HL-60 (cell line): ENCODE measurements around the gene ASS1.

Experiments
- DNase-seq, 2 experiments: peaks; one replicate each; pipeline ENCODE4 v3.0.0-alpha.2; 2010 to 2020; ENCODE audit warnings: low read depth in 1 of 2, low spot score in 1 of 2
- H3K27ac ChIP-seq: fragments of 250-450 bp; sonication (Bioruptor Pico); replicated peaks from 2 replicates; pipeline ENCODE4 v1.5.1; 2020; ENCODE audit warnings: mild to moderate bottlenecking, moderate library complexity
- H3K27me3 ChIP-seq: fragments of 250-450 bp; sonication (Bioruptor Pico); 2 replicates; pipeline ENCODE4 v1.5.1; 2021; ENCODE audit warnings: mild to moderate bottlenecking, moderate library complexity; ENCODE audit not compliant: insufficient read depth, poor library complexity, severe bottlenecking
- H3K4me3 ChIP-seq: replicated peaks from 2 replicates; pipeline ENCODE4 v1.5.1; 2011; ENCODE audit warnings: mild to moderate bottlenecking, control low read depth, low read length; ENCODE audit not compliant: insufficient read depth
- GABPA ChIP-seq: IDR thresholded peaks from 2 replicates; pipeline ENCODE4 v1.6.1; 2012; ENCODE audit warnings: low read depth
- POLR2AphosphoS5 ChIP-seq: IDR thresholded peaks from 2 replicates; pipeline ENCODE4 v1.6.1; 2012; ENCODE audit warnings: low read depth
- SPI1 ChIP-seq: IDR thresholded peaks from 2 replicates; pipeline ENCODE4 v1.6.1; 2012; ENCODE audit warnings: low read depth, mild to moderate bottlenecking, borderline replicate concordance
- TF ChIP-seq, protein P1 (sequence below): IDR thresholded peaks from 2 replicates; pipeline ENCODE4 v1.6.1; 2012; ENCODE audit warnings: low read depth; ENCODE audit not compliant: insufficient replicate concordance
- TF ChIP-seq, protein P2 (sequence below): IDR thresholded peaks from one replicate; pipeline ENCODE4 v1.5.1; 2011; ENCODE audit warnings: low read length, control low read depth, inconsistent platforms; ENCODE audit not compliant: insufficient read depth

ASS1 gene

DNA sequence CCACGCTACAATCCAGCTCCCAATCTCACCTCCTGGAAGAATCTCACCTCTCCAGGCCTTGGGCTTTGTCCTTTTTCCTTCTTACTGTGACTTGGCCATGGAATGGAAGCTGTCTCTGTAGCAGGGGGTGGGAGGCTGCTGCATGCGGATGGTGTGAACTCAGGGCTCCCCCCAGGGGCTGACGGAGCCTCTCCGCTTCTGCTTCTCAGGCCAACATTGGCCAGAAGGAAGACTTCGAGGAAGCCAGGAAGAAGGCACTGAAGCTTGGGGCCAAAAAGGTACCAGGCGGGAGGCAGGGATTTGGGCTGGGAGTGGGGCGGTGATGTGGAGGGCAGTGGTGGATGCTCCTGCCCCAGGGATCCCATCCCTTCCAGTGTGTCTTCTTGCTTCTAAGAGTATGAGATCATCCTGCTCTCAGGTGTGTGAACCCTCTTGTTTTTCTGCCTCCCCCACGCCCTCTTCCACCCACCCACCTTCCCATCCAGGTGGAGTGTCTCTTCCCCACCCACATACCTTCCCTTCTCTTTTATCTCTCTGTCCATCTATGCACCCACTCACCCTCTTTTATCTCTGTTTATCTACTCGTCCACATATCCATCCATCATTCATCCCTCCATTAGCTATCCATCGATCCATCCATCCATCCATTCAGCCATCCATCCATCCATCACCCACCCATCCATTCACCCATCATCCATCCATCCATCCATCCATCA, 9.5 kb downstream of the ASS1 start:
- TF ChIP-seq, protein P1, sequence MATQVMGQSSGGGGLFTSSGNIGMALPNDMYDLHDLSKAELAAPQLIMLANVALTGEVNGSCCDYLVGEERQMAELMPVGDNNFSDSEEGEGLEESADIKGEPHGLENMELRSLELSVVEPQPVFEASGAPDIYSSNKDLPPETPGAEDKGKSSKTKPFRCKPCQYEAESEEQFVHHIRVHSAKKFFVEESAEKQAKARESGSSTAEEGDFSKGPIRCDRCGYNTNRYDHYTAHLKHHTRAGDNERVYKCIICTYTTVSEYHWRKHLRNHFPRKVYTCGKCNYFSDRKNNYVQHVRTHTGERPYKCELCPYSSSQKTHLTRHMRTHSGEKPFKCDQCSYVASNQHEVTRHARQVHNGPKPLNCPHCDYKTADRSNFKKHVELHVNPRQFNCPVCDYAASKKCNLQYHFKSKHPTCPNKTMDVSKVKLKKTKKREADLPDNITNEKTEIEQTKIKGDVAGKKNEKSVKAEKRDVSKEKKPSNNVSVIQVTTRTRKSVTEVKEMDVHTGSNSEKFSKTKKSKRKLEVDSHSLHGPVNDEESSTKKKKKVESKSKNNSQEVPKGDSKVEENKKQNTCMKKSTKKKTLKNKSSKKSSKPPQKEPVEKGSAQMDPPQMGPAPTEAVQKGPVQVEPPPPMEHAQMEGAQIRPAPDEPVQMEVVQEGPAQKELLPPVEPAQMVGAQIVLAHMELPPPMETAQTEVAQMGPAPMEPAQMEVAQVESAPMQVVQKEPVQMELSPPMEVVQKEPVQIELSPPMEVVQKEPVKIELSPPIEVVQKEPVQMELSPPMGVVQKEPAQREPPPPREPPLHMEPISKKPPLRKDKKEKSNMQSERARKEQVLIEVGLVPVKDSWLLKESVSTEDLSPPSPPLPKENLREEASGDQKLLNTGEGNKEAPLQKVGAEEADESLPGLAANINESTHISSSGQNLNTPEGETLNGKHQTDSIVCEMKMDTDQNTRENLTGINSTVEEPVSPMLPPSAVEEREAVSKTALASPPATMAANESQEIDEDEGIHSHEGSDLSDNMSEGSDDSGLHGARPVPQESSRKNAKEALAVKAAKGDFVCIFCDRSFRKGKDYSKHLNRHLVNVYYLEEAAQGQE: no peak
- no peak for TF ChIP-seq POLR2AphosphoS5
- no peak overlapping the region for H3K27ac ChIP-seq
- H3K4me3 ChIP-seq: no peak overlapping the region
- DNase-seq: no peak
- H3K27me3 ChIP-seq: no peaks in the 10 kb centered on the region

DNA sequence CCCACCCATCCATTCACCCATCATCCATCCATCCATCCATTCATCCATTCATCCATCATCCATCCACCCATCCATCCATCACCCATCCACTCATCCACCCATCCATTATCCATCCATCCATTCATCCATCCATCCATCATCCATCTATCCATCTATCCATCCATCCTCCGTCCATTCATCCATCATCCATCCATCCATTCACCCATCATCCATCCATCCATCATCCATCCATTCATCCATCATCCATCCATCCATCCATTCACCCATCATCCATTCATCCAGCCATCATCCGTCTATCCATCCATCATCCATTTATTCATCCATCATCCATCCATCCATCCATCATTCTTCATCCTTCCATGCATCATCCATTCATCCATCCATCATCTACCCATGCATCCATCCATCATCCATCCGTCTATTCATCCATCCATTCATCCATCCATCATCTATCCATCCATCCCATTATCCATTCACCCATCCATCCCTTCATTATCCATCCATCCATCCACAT, 10.1 kb downstream of the ASS1 start:
- Histone ChIP-seq H3K27me3 (no peaks in the 10 kb centered on the region), H3K4me3 (no peak overlapping the region), H3K27ac (no peak overlapping the region)
- TF ChIP-seq, protein P2, sequence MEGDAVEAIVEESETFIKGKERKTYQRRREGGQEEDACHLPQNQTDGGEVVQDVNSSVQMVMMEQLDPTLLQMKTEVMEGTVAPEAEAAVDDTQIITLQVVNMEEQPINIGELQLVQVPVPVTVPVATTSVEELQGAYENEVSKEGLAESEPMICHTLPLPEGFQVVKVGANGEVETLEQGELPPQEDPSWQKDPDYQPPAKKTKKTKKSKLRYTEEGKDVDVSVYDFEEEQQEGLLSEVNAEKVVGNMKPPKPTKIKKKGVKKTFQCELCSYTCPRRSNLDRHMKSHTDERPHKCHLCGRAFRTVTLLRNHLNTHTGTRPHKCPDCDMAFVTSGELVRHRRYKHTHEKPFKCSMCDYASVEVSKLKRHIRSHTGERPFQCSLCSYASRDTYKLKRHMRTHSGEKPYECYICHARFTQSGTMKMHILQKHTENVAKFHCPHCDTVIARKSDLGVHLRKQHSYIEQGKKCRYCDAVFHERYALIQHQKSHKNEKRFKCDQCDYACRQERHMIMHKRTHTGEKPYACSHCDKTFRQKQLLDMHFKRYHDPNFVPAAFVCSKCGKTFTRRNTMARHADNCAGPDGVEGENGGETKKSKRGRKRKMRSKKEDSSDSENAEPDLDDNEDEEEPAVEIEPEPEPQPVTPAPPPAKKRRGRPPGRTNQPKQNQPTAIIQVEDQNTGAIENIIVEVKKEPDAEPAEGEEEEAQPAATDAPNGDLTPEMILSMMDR: no peak
- TF ChIP-seq, protein P1: no peak
- no peak for TF ChIP-seq GABPA
- TF ChIP-seq SPI1: no peak
- TF ChIP-seq POLR2AphosphoS5: no peak
- DNase-seq: no peak

DNA sequence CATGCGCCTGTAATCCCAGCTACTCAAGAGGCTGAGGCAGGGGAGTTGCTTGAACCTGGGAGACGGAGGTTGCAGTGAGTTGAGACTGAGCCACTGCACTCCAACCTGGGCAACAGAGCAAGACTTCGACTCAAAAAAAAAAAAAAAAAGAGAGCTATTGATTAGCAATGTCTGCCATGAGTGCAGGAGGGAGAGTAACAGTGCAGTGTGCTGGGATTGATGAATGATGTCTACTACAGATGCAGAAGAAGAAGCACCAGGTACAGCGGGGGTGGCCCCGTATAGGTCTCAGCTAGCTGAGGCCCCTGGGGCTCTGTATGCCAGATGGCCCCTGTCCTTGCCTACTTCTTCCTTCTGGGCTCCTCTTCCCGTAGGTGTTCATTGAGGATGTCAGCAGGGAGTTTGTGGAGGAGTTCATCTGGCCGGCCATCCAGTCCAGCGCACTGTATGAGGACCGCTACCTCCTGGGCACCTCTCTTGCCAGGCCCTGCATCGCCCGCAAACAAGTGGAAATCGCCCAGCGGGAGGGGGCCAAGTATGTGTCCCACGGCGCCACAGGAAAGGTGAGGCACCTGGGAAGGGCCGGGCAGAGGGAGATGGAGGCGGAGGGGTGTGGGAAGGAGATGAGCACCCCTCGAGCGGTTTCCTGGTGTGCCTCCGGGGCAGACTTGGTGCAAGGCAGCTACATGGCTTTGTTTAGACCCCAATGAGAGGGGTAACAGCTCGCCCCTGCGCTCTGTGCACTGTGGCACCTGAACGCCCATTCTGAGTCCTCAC, 13.5 kb downstream of the ASS1 start:
- Histone ChIP-seq H3K27ac (no peak overlapping the region), H3K4me3 (no peak overlapping the region), H3K27me3 (no peaks in the 10 kb centered on the region)
- TF ChIP-seq POLR2AphosphoS5 (no peak), GABPA (no peak), SPI1 (no peak)
- TF ChIP-seq, protein P1: no peak
- TF ChIP-seq, protein P2: no peak
- no peak for DNase-seq
